ENCODE results near the gene TTLL12.

The TTLL12 gene

GRCh38 chr22:43216738-43217137 lies 29.8 kb upstream of the TTLL12 start:
- no peak for DNase-seq

DNA sequence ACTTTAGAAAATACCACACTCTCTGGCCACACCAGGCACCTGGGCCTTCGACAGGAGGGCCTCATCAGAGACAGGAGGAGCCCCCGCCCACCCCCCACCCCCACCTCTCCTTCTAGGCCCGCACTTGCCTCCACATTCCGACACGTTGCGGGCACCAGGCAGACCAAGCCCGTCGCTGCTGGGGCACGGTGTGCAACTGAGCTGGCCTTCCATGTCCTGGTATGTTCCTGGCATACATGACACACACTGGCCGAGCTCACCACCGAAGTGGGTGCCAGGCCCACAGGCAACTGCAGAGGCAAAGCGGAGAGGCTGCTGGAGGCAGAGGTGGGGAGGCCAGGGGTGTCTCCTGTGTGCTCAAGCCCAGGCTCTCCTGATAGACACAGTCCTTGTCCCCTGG lies 27.0 kb upstream of the TTLL12 start:
- DNase-seq = no peak

- no peak for DNase-seq
Observed at GRCh38 chr22:43213051-43213450, 26.1 kb upstream of the TTLL12 start.

GRCh38 chr22:43212434-43212952 lies 25.6 kb upstream of the TTLL12 start:
- no peak for DNase-seq

- DNase-seq = no peak
Observed at GRCh38 chr22:43211941-43212433, 25.1 kb upstream of the TTLL12 start.

DNA sequence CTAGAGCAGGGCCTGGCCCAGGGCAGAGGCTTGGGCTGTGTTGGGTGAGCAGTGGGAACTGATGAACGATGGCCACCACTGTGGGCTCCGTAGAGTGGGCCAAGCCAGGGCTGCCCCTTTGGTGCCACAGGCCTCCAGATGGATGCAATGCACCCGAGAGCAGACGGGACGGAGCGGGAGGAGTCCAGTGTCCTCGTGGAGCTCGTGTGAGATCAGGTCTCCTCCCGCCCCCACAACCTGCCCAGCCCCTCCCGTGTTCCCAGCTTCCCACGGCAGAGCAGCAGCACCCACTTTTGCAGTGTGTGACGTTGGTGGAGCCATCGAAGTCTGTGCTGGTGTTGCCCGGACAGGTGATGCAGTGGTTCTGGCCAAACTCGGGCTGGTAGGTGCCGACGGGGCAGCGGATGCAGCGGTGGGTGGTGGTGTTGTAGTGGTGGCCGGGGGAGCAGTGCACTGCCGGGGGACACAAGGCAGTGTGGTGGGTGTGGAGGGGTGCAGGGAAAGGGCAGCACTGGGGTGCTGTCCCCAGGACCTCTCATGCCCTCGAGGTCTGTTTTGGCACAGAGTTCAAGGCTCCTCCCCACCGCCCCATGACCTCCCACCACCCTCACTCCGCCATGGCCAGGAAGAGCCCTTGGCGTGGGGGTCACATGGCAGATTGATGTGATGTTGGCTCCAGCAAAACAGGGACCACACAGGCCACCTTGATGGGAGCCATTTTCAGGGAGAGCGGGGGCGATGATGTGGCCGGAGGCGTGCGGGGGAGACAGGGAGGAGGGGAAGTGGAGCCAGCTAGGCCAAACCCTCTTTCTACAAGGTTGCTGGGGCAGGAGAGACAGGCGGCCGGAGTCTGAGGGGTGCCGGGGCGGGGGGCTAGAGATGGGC lies 23.9 kb upstream of the TTLL12 start:
- DNase-seq = no peak

GRCh38 chr22:43209971-43210370 lies 23.0 kb upstream of the TTLL12 start:
- DNase-seq = no peak

DNA sequence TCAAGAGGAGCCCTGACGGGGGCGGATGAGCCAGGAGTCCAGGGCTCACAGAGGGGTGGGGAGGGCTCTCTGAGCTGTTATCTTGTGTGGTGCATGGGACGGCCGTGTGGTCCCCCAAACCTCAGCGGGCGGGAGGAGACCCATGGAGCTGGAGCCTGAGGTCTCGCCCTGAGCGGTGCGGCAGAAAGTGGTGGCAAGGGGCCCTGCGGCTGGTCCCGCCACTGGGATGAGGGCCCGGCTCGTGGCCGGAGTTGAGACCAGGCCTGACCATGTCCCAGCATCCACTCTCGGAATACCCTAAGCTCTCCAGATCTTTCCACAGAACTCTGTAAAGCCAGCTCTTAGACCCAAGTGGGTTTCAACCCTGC lies 22.6 kb upstream of the TTLL12 start:
- DNase-seq = no peak

DNA sequence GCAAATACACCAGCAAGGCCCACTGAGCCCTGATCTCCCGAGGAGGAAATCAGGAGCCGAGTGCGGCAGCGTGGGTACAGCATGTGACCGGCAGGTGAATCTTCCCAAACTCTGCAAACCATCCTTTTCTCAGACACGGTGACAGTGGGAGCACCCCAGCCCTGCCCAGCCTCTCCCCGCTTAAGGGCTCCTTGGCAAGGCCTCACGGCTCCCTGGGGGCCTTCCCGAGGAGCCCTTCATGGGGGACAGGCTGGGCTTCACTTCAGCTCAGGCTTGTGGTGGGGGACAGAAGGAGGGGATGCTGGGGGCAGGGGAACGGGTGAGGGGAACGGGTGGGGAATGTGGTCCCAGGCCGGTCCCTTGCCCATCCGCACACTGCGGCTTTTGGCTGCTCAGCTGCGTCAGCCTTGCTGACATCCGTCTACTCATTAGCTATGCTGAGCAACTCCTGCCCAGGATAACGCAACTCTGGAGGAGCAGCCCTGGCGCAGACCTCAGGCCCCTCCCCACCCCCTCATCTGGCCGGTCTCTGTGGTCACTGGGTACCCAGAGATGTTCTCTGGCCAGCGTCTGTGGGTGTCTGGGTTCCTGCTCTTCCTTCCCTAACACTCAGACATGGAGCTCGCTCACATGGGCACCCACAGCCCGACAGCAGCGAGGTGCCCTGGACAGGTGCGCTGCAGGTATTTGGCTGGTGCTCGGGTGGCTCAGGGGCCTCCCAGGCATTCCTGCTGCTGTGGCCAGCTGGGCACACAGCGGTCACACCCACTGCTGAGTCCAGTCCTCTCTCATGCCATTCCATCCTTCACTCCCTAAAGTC lies 22.0 kb upstream of the TTLL12 start:
- DNase-seq = no peak

GRCh38 chr22:43207849-43208702 lies 21.1 kb upstream of the TTLL12 start:
- DNase-seq = no peak

DNA sequence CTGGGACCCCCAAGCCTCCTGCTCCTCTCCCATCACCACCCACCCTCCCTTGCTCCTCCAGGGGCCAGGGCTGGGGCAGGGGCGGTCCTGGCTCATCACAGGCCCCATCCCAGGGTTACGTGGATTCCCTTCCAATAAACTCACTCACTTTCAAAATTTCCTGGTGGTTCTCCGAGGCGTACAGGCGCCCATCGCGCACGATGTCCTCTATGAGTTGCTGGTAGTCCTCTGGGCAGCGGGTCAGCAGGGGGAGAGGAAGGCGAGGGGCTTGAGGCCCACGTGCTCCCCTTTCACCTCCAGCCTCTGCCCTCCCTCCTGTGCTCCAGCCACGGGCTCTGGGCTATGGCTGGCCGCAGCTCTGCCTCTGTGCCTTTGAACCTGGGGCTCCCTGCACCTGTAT lies 20.5 kb upstream of the TTLL12 start:
- no peak for DNase-seq

- peak in 1 of 58 donors; percentile 43 for DNase-seq
Observed at GRCh38 chr22:43206509-43207161, 19.7 kb upstream of the TTLL12 start.

DNA sequence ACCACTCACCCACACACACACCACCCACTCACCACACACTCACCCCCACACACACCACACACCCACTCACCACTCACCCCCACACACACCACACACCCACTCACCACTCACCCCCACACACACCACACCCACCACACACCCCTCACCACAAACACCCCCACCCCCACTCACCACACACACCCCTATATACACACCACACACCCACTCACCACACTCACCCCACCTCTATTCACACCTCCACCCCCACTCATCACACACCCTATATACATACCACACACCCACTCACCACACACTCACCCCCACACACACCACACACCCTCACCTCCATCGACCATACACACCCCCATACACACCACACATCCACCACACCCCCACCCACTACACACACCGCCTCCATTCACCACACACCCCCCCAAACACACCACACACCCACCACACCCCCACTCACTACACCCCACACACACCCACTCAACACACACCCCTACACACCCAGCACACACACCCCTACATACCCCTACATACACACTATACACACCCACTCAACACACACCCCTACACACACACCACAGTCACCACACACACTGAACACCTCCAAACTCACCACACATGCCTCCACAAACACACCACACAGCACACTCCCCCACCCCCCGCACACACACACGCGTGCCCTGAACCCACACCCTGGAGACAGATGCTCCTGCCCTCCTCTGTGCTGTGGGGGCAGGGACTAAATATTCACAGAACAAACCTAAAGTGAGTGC lies 19.0 kb upstream of the TTLL12 start:
- peak in 1 of 58 donors; percentile 56 for DNase-seq

- no peak for DNase-seq
Observed at GRCh38 chr22:43205261-43205691, 18.3 kb upstream of the TTLL12 start.

DNA sequence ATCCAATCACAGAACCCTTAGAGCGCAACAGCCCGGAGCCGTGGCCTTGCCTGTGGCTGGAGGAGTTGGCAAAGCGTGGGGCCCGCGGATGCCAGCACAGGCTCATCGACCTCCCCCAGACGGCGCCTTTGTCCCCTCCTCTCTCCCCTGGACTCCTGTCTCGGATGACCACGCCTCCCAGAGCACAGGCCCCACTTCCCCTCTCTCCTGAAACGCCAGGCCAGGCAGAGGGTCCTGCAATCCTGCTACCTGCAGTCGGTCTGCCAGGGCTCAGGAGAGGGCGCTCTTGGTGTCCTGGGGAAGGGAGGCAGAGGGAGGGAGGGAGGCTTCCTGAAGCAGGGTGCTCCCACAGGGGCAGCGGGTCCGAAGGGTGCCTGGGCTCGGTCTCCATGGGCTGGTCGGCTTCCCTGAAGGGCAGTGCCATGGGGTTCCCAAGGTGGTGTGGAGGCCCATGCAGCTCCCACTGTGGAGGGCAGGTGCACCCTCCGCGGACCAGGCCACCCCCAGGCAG lies 16.6 kb upstream of the TTLL12 start:
- no peak for DNase-seq

DNA sequence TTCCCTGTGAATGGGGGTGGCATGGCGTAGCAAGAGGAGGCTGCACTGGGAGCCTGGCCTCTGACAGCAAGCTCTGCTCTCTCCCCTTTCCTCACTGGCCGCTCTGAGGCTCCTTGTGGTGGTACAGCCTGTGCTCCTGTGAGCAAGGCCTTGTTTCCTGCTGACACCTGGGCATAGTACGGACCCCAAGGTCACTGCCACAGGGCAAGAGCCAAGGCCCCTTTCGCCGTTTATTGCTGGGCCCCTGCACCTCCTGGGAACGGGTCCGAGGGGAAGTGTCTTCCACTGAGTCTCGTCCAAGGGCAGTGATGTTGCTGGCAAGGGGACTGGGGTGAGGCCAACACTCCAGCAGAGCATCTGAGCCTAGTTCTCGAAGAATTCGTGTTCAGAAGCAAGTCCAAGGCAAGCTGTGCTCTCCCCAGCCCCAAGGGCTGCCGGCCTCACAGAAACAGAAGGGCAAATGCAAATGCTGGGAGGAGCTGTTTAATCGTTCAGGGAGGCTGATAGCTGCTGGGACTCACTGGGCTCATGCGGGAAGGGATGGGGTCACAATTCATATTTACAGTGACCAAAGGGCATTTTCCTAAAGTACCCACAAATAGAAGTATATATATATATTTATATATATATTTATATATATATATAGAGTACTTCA lies 15.9 kb upstream of the TTLL12 start:
- DNase-seq = no peak

GRCh38 chr22:43202326-43202725 lies 15.4 kb upstream of the TTLL12 start:
- DNase-seq = no peak

DNA sequence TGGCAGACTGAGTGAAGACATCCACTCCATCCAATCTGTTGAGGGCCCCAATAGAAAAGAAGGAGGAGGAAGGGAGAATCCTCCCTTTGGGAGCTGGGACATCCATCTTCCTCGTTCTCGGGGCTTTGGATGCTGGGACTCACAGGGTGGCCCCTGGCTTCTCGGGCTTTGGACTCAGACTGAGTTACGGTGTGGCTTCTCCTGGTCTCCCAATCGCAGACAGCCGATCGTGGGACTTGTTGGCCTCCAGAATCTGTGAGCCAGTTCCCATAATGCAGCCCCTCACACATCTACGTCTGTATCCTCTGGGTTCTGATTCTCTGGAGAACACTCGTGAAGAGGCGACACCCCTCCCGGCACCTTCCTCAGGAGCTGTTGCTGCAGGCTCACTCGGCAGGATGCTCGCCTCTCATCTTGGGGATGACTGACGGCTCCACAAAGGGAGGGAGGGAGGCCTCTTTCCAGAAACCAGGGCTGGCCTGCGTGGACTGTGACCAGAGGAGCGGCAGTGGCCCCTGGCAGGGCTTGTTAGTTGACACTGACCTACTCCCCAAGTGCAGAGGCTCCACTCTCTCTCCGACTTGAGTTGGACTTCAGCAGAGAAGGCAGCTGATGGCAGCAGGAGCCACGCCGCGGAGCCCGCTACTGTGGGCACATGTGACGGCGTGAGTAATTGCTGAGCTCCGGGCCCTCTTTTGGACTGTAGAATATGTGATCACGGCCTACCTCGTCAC lies 14.7 kb upstream of the TTLL12 start:
- no peak for DNase-seq

All from anterior cingulate cortex (tissue), 58 donors.